Hematopoietic multipotent progenitor cell treated with erythropoietin and hydrocortisone succinate and interleukin-3 and kit ligand, for 17 days (in vitro differentiated cells): ENCODE data around the gene BAG5.

Experiments
- DNase-seq: peaks from one replicate; pipeline ENCODE4 v3.0.0-alpha.2; 2015; ENCODE audit warnings: low spot score

Gene BAG5

DNA sequence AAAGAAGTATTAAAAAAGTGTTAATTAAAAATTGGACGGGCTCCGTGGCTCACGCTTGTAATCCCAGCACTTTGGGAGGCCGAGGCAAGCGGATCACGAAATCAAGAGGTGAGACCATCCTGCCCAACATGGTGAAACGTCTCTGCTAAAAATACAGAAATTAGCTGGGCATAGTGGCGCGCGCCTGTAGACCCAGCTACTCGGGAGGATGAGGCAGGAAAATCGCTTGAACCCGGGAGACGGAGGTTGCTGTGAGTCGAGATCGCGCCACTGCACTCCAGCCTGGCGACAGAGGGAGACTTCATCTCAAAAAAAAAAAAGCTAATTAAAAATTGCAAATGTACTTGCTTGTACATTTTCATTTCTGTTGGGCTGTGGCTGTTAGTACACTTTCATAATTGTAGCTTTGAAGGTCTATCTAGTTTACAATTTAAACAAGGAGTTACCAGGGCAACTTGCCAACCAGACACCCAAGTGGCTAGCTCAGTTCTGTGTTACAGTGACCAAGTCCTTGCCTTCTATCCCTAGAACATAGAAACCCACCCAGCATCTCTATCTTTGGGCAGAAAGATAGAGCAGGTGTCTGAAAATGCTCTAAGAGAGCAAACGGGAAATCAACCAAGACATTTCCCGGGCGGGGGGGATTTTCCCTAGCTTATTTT, 1.5 kb upstream of the BAG5 start:
- DNase-seq, result no peak

- no peak for DNase-seq
Measured at GRCh38 chr14:103563226-103563620, 766 bp upstream of the BAG5 start.

DNA sequence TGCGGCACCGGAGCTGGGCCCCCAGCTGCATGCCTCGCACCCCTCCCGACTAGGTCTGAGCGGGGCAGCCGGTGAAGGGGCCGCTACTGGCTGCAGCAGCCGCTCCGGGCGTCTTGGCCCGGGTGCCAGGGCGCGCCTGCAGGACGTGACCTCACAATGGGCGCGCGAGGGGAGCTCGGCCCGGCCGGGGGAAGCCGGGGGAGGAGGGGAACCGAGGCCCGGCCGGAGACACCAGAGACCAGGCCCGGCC, 353 bp downstream of the BAG5 start:
- no peak for DNase-seq

GRCh38 chr14:103561381-103562178, 877 bp downstream of the BAG5 start:
- DNase-seq, result peak; percentile 15

GRCh38 chr14:103560691-103561090, 1.8 kb downstream of the BAG5 start:
- no peak for DNase-seq

DNA sequence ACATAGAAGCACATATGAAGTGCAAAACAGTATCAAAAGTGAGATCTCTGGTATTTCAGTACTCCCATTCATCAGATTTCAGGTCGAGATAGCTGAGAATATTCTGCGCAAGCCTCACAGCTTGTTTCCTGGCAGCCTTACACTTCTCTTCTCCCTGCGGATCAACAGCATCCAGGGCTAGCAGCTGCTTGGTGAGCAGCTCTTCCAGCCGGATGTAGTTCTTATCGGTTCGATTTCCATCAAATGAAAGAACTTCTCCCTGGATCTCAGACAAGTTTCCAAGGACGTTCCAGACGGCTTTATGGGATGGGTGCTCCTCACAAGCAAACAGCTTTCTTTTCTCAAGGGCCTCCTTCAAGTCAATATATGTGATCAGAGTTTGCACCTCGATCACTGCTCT, 2.7 kb downstream of the BAG5 start:
- DNase-seq, result no peak

- DNase-seq, result no peak
Measured at GRCh38 chr14:103558071-103558882, 4.2 kb downstream of the BAG5 start.

GRCh38 chr14:103556946-103557758, 5.3 kb downstream of the BAG5 start:
- no peak for DNase-seq

DNA sequence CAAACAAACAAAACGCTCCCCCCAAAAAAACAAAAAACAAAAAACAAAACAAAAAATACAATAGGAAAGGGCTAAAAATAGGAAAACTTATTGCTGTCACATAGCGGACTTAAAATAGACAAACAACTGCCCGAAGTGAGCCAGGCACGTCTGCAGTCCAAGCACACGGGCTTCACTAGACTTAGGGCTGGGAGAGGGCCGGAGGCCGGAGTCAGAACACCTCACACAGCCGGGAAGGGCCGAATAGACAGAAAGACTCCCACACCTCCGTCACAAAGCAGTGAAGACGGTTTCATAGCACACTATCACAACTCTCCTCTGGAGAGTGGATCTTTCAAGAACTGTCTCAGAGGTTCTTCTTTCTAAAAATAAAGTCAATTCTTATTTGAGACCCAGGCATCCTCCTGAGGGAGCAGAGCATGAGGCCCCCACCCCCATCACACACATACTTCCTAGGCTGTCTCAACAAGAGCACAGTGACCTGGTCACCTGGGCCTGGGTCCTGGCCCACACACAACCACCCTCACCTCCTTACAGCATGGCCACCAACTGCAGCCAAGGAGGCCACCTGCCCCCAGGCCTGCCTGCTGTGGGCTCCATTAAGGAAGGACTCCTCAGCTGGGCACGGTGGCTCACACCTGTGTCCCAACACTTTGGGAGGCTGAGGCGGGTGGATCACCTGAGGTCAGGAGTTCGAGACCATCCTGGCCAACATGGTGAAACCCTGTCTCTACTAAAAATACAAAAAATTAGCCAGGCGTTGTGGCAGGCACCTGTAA, 6.7 kb downstream of the BAG5 start:
- no peak for DNase-seq

DNA sequence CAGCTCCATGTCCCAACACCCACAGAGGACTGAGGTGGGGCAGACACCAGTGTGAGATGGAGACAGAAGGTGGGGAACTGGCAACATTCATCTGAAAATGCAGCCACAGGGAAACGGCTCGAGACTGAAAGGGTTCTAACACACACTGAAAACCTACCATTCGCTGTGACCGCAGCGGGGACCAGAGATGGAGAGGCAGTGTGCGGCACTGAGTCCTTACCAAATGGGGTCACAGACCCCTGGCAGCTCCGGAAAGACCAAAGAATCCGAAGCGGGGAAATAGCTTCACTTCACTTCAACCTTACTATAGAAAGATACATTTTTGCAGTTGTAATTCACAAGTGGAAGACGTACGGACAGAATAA, 9.6 kb downstream of the BAG5 start:
- no peak for DNase-seq

- no peak for DNase-seq
Measured at GRCh38 chr14:103552011-103552845, 10.2 kb downstream of the BAG5 start.

GRCh38 chr14:103551338-103551762, 11.1 kb downstream of the BAG5 start:
- DNase-seq, result no peak

GRCh38 chr14:103550451-103551337, 11.8 kb downstream of the BAG5 start:
- DNase-seq, result no peak

DNA sequence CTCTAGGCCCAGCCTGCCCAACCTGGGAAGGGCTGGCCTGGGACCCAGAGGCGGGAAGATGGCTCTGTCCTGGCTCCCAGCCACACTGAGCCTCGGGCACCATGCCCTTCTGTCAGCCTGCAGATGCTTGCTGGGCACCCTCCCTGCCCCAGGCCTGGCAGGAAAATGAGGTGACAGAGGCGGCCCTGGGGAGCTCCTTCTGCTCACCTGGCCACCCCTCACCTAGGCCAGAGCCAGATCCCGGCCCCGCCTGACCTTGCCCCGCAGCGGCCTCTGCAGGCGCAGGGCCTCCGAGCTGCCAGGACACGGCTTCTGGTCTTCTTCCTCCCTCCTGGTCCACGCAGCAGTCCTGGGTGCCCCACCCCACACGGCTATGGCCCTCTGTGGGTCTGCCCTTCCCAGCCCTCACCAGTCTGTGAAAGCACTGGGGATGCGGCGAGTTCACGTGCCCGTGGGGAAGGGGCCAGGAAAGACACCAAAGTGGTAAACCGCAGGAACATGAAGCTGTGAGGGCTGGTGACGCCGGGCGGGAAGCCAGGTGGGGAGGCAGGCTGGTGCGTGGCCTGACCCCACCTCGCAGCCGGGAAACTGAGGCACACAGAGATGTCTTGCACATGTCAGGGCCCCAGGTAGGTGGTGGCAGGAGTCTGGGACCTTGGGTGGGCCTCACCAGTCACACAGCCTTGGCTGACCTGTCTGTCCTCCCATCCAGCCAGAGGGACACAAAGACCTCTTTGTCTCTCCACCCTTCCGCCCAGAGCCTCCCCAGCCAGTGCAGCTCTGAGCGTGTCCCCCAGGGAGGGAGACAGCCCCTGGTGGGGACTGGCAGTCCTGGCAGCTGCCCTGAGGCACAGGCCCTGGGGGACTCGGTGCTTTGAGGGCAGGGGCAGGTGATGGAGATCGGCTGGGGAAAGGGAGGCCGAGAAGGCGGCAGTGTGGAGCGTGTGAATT, 12.8 kb downstream of the BAG5 start:
- DNase-seq, result no peak

DNA sequence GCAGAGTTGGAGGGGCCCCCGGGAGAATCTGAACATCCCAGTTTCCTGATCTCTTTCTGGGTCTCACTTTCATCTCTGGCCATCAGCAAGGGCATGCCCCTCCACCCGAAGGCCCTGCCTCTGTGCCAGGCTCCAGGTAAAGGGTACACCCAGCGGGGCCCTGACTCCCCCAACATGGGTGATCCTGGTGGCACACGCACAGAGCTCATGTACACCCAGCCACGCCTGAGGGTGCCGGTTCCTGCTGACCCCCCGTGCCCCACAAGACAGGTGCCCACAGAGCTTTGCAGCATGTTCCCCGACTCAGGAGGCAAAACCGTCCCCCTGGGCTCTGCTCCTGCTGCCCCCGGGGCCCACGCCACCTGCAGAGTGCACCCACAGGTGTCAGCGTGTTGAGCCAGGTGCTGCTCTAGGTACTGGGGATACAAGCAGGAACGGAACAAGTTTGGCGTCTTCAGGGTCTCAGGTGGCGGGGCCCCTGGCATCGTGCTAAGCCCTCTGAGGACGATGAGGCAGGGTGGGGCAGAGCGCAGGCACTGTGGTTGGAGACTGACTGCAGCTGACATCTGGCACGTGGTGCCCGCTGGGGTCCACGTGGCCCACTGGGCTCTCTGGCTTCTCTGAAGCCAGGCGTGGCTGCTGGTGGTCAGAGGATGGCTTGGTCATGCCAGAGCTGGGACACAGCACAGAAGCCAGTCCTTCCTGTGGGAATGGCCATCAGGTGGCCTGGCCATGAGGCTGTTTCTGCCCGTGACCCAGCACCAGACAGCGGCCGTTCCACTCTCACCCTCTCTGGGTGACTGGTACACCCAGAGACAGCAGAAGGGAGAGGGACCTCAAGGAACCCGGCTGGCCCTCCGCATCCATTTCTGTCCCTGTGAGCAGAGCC, 13.8 kb downstream of the BAG5 start:
- DNase-seq, result no peak

DNA sequence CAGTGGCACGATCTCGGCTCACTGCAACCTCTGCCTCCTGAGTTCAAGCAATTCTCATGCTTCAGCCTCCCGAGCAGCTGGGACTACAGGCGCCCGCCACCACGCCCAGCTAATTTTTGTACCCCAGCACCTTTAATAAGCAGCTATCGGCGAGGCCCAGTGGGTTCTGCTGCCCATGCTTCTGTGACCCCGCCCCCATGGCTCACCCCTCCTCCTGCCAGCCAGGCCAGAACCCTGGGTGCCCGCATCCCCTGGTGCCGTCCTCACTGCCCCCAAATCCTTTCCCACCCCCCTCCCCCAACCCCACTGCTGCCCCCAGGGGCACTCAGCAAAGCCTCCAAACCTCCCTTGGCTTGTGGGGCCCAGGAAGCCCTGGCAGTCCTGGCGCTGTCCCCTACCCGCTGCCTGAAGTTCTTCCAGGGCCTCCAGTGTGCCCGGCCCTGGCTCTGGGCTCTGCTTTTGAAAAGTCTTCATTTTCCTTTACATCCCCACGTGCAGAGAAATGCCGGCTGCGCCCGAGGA, 14.5 kb downstream of the BAG5 start:
- no peak for DNase-seq

DNA sequence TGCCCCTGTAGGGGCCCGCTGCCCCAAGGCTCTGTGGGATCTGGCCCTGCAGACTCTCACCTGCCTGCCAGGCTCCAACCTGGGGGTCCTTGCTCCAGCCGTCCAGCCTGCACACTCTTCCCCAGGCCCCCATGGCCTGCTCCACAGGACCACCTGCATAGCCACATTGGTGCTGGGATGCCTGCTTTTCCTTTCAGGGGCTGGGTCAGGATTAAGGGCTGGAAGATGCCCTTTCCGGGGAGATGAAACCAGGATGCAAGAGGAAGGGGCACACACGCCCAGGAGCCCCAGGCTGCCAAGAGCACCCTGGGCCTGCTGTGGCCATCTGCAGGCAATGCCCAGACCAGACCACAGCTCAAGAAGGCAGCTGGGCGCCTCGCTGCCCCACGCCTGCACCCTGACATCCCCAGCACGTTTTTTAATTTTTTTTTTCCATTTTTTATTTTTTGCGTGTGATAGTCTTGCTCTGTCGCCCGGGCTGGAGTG, 15.0 kb downstream of the BAG5 start:
- DNase-seq, result no peak
